Measurements from ENCODE around the gene TM2D1.

- TF ChIP-seq CTCF (IDR thresholded peaks at IDR 0.05) (no peak), POLR2A (IDR thresholded peaks at IDR 0.05) (no peak)
These were observed 80.6 kb downstream of the TM2D1 start for GRCh38 chr1:61644303-61644702.

All from ovary (tissue), 3 donors.